Skeletal muscle tissue (tissue), 4 donors: ENCODE measurements around the gene SPRY4. TPM values are rescaled to one million over a fixed set of nuclear protein-coding genes. Genes with fewer than 3 reads are reported as not detected.
"Not testable (repeated sequence)": the region's sequence is repeated elsewhere in the genome, so short reads cannot be mapped to it uniquely, and the experiment has no call there.

Experiments used
- H3K27ac ChIP-seq: one replicate; pipeline ENCODE4 v1.7.0; 2013; ENCODE audit warnings: mild to moderate bottlenecking, low read depth, low read length, inconsistent platforms
- H3K27me3 ChIP-seq, 3 donors: one replicate each; pipeline ENCODE4 v1.7.0; 2013; ENCODE audit warnings: low read length in 3 of 3; ENCODE audit not compliant: control insufficient read depth in 3 of 3, insufficient read depth in 3 of 3
- H3K36me3 ChIP-seq, 3 donors: one replicate each; pipeline ENCODE4 v1.7.0; 2013; ENCODE audit warnings: low read length in 3 of 3; ENCODE audit not compliant: control insufficient read depth in 3 of 3, insufficient read depth in 3 of 3
- H3K4me1 ChIP-seq, 3 donors: one replicate each; pipeline ENCODE4 v1.7.0; 2013; ENCODE audit warnings: low read length in 3 of 3, mild to moderate bottlenecking in 3 of 3; ENCODE audit not compliant: control insufficient read depth in 3 of 3, insufficient read depth in 3 of 3
- H3K4me3 ChIP-seq, 3 donors: one replicate each; pipeline ENCODE4 v1.7.0; 2013; ENCODE audit warnings: low read length in 3 of 3
- H3K9ac ChIP-seq, 3 donors: one replicate each; pipeline ENCODE4 v1.7.0; 2013; ENCODE audit warnings: low read length in 3 of 3, mild to moderate bottlenecking in 3 of 3, moderate library complexity in 2 of 3, low read depth in 1 of 3
- H3K9me3 ChIP-seq, 3 donors: one replicate each; pipeline ENCODE4 v1.7.0; 2013; ENCODE audit warnings: low read length in 3 of 3; ENCODE audit not compliant: control insufficient read depth in 3 of 3
- total RNA-seq: library from RNA; depleted of rRNA; stranded (reverse); fragments of >200 nt; gene quantifications from one replicate; pipeline ENCODE4 v1.2.3, GENCODE V29; 2014
- donor health status: Osteomylitis.

Gene SPRY4
- total RNA-seq, 1 donor from 2014 or later: 6.3 TPM

GRCh38 chr5:142301540-142301939, 23.3 kb downstream of the SPRY4 start:
- Histone ChIP-seq H3K4me3 (no peak overlapping the region), H3K36me3 (no peaks in the 10 kb centered on the region), H3K9ac (no peak overlapping the region), H3K4me1 (peaks cover 0 to 3% (median 0%) of the 10 kb centered on the region in 3 donors), H3K27me3 (no peaks in the 10 kb centered on the region), H3K27ac (no peak overlapping the region), H3K9me3 (no peaks in the 10 kb centered on the region)

- H3K4me1 ChIP-seq: peaks cover 3 to 11% (median 4%) of the 10 kb centered on the region in 3 donors
- no peaks in the 10 kb centered on the region for H3K9me3 ChIP-seq
- no peaks in the 10 kb centered on the region for H3K27me3 ChIP-seq
- no peak overlapping the region for H3K9ac ChIP-seq
- H3K36me3 ChIP-seq: no peaks in the 10 kb centered on the region
- H3K27ac ChIP-seq: no peak overlapping the region
- H3K4me3 ChIP-seq: no peak overlapping the region
Observed at GRCh38 chr5:142300677-142301076, 24.1 kb downstream of the SPRY4 start.

GRCh38 chr5:142298789-142299188, 26.0 kb downstream of the SPRY4 start:
- no peaks in the 10 kb centered on the region for H3K36me3 ChIP-seq
- no peak overlapping the region for H3K27ac ChIP-seq
- no peaks in the 10 kb centered on the region for H3K27me3 ChIP-seq
- no peak overlapping the region for H3K9ac ChIP-seq
- no peak overlapping the region for H3K4me3 ChIP-seq
- H3K9me3 ChIP-seq: no peaks in the 10 kb centered on the region
- H3K4me1 ChIP-seq: peaks cover 4 to 14% (median 8%) of the 10 kb centered on the region in 3 donors

- not testable (repeated sequence) for H3K4me3 ChIP-seq, H3K9me3 ChIP-seq, H3K9ac ChIP-seq, H3K36me3 ChIP-seq, H3K27ac ChIP-seq, H3K27me3 ChIP-seq
- peaks cover 4 to 14% (median 8%) of the 10 kb centered on the region in 3 donors for H3K4me1 ChIP-seq
Observed at GRCh38 chr5:142297786-142298185, 27.0 kb downstream of the SPRY4 start.

- peaks cover 4 to 14% (median 8%) of the 10 kb centered on the region in 3 donors for H3K4me1 ChIP-seq
- H3K27ac ChIP-seq: no peak overlapping the region
Observed at GRCh38 chr5:142296914-142297417, 27.9 kb downstream of the SPRY4 start.

GRCh38 chr5:142295960-142296860, 28.6 kb downstream of the SPRY4 start:
- H3K27me3 ChIP-seq: no peaks in the 10 kb centered on the region
- H3K36me3 ChIP-seq: no peaks in the 10 kb centered on the region
- no peaks in the 10 kb centered on the region for H3K9me3 ChIP-seq
- H3K4me3 ChIP-seq: no peak overlapping the region
- H3K9ac ChIP-seq: no peak overlapping the region
- no peak overlapping the region for H3K27ac ChIP-seq
- peaks cover 4 to 14% (median 8%) of the 10 kb centered on the region in 3 donors for H3K4me1 ChIP-seq

More at GRCh38 chr5:142296914-142297417, 27.9 kb downstream of the SPRY4 start:
- no peak overlapping the region for H3K4me3 ChIP-seq
- H3K36me3 ChIP-seq: no peaks in the 10 kb centered on the region
- H3K27me3 ChIP-seq: no peaks in the 10 kb centered on the region
- no peaks in the 10 kb centered on the region for H3K9me3 ChIP-seq
- H3K9ac ChIP-seq: no peak overlapping the region

- Histone ChIP-seq H3K36me3 (no peaks in the 10 kb centered on the region), H3K9me3 (no peaks in the 10 kb centered on the region), H3K27me3 (no peaks in the 10 kb centered on the region), H3K4me1 (peaks cover 4 to 22% (median 8%) of the 10 kb centered on the region in 3 donors), H3K27ac (no peak overlapping the region), H3K9ac (no peak overlapping the region), H3K4me3 (no peak overlapping the region)
Observed at GRCh38 chr5:142295084-142295758, 29.6 kb downstream of the SPRY4 start.

GRCh38 chr5:142293486-142293885, 31.3 kb downstream of the SPRY4 start:
- H3K9ac ChIP-seq: no peak overlapping the region
- no peak overlapping the region for H3K27ac ChIP-seq
- H3K36me3 ChIP-seq: no peaks in the 10 kb centered on the region
- H3K9me3 ChIP-seq: no peaks in the 10 kb centered on the region
- H3K27me3 ChIP-seq: no peaks in the 10 kb centered on the region
- no peak overlapping the region for H3K4me3 ChIP-seq
- H3K4me1 ChIP-seq: peaks cover 4 to 24% (median 8%) of the 10 kb centered on the region in 3 donors

- no peaks in the 10 kb centered on the region for H3K36me3 ChIP-seq
- H3K27me3 ChIP-seq: no peaks in the 10 kb centered on the region
- no peak overlapping the region for H3K27ac ChIP-seq
- no peaks in the 10 kb centered on the region for H3K9me3 ChIP-seq
- H3K4me3 ChIP-seq: no peak overlapping the region
- H3K4me1 ChIP-seq: peaks cover 4 to 25% (median 8%) of the 10 kb centered on the region in 3 donors
- H3K9ac ChIP-seq: no peak overlapping the region
Observed at GRCh38 chr5:142292808-142293207, 32.0 kb downstream of the SPRY4 start.

GRCh38 chr5:142292249-142292648, 32.6 kb downstream of the SPRY4 start:
- no peak overlapping the region for H3K9ac ChIP-seq
- no peaks in the 10 kb centered on the region for H3K27me3 ChIP-seq
- no peak overlapping the region for H3K4me3 ChIP-seq
- peaks cover 4 to 27% (median 13%) of the 10 kb centered on the region in 3 donors for H3K4me1 ChIP-seq
- H3K36me3 ChIP-seq: no peaks in the 10 kb centered on the region
- no peaks in the 10 kb centered on the region for H3K9me3 ChIP-seq
- no peak overlapping the region for H3K27ac ChIP-seq
